T-helper 2 cell treated with Interferon-gamma antibody and Interleukin-4, amounts not matched to agents 5 μg/mL and 100 μg/mL, for 36 hours (primary cell): ENCODE data around the gene RLN3.

Source experiments
- DNase-seq: peaks from one replicate; pipeline ENCODE4 v3.0.0; 2021; ENCODE audit warnings: low spot score
- H3K27ac Mint-ChIP-seq: one replicate; pipeline ENCODE4 v1.8.0; 2021; ENCODE audit warnings: mild to moderate bottlenecking, mixed read lengths
- H3K27me3 Mint-ChIP-seq: one replicate; pipeline ENCODE4 v1.8.0; 2021; ENCODE audit warnings: low read depth, mixed read lengths
- H3K36me3 Mint-ChIP-seq: one replicate; pipeline ENCODE4 v1.8.0; 2021; ENCODE audit warnings: low read depth, mixed read lengths
- H3K4me1 Mint-ChIP-seq: one replicate; pipeline ENCODE4 v1.8.0; 2021; ENCODE audit warnings: low read depth, mixed read lengths
- H3K4me3 Mint-ChIP-seq: one replicate; pipeline ENCODE4 v1.8.0; 2022; ENCODE audit warnings: mild to moderate bottlenecking, moderate library complexity, mixed read lengths
- H3K9me3 Mint-ChIP-seq: one replicate; pipeline ENCODE4 v1.8.0; 2021; ENCODE audit warnings: mixed read lengths

The RLN3 gene

DNA sequence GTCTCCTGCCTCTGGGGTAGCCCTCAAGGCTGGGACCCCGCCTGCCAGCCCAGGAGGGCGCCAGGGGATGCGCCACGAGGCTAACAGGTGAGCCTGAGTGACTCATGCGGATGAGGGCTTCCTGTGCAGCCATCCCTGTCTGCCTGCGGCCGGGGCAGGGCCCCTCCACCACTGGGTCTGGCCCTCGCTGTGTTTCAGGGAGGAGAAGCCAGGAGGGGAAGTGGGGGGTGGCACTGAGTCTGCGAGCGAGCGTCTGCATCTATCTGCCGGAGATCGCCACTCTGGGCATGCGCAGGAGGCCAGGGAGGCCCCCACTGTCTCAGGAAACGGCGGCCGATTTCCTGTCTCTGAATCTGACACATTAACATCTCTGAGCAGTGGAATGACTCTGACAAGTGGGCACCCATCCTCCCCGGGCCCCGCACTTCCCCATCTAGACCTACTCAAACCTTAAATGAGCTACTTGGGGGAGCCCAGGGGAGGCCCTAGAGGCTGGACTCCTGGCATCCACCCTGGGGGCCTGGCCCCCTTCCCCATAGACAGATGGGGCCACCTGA, 41.5 kb upstream of the RLN3 start:
- no peaks in the 10 kb centered on the region for H3K9me3 Mint-ChIP-seq
- DNase-seq = peak; percentile 98
- H3K4me3 Mint-ChIP-seq = peak overlapping the region; percentile 77
- H3K27me3 Mint-ChIP-seq = no peaks in the 10 kb centered on the region
- H3K27ac Mint-ChIP-seq = peak overlapping the region; percentile 97
- H3K4me1 Mint-ChIP-seq = peaks cover 49% of the 10 kb centered on the region
- H3K36me3 Mint-ChIP-seq = peaks cover 21% of the 10 kb centered on the region

DNA sequence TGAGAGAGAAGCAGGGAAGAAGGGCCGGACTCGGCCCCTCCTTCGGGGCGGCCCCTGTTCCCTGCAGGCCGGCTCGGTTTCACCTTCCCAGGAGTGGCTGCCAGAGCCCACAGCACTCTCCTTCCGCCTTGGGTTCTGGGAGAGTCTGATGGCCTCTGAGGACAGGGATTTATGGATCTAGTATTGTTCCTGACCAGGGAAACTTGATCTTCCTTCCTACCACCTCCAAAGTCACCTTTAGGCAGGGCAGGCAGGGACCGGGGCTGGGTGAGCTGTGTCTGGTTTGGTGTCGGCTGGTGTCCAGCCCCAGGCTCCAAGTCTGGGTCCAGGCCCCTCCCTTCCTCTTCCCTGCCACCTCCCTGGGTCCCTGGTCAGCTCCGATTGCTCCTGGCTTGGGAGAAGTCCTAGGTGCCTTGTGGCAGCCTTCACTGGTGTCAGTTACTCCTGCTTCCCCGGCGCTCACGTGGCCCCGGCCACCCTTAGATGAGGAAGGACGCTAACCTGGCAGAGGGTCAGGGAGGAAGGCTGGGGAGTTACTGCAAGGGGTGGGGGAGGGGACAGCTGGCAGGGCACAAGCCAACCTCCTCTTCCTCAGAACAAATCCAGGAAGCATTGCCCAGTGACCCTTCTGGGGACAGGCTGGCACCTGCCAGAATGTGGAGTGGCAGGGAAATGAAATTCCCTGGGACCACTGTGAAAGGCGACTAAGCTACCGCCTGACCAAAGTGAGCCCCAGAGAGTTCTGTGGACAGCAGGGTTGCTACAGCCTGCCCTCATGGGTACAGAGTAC, 40.7 kb upstream of the RLN3 start:
- Mint-ChIP-seq H3K36me3 (peaks cover 24% of the 10 kb centered on the region), H3K4me1 (peaks cover 44% of the 10 kb centered on the region), H3K27ac (peak overlapping the region; percentile 97)

DNA sequence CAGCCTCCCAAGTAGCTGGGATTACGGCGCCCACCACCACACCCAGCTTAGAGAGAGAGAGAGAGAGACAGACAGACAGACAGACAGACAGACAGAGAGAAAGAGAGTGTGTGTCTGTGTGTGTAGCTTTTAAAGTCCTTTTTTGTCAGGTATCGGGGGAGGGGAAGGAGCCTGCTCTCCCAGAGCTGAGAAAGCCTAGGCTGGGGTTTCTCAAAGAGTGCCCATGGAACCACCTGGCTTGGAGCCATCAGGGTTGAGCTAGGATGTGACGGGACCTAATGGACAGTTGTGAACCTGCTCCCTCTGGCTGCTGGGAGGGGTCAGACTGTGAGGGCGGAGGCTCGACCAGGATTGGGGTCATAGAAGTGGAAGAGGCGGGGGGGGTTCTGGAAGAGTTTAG, 38.5 kb upstream of the RLN3 start:
- DNase-seq = no peak
- no peaks in the 10 kb centered on the region for H3K27me3 Mint-ChIP-seq
- no peak overlapping the region for H3K4me3 Mint-ChIP-seq
- peaks cover 38% of the 10 kb centered on the region for H3K4me1 Mint-ChIP-seq
- peak overlapping the region; percentile 75 for H3K27ac Mint-ChIP-seq
- peaks cover 24% of the 10 kb centered on the region for H3K36me3 Mint-ChIP-seq
- no peaks in the 10 kb centered on the region for H3K9me3 Mint-ChIP-seq

More for the DNA sequence above, 40.7 kb upstream of the RLN3 start:
- Mint-ChIP-seq H3K27me3 (no peaks in the 10 kb centered on the region), H3K9me3 (no peaks in the 10 kb centered on the region), H3K4me3 (peak overlapping the region; percentile 77)
- DNase-seq = no peak

DNA sequence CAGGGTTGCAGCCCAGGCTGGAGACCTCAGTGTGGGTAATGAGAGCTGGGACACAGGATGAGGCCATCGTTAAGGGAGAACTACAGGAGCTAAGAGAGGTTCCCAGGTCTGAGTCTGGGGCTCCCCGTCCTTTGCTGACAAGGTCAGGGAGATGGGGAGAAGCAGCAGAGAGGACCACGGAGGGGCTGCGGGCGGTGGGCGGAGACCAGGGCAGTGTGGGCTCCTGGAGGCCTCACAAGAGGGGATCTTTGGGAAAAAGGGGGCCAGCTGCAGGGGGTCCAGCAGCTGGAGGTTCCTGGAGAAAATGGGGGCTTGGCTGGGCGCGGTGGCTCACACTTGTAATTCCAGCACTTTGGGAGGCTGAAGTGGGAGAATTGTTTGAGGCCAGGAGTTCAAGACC, 37.9 kb upstream of the RLN3 start:
- peak overlapping the region; percentile 65 for H3K27ac Mint-ChIP-seq
- H3K4me1 Mint-ChIP-seq = peaks cover 36% of the 10 kb centered on the region
- H3K4me3 Mint-ChIP-seq = no peak overlapping the region
- DNase-seq = no peak
- peaks cover 25% of the 10 kb centered on the region for H3K36me3 Mint-ChIP-seq
- H3K9me3 Mint-ChIP-seq = no peaks in the 10 kb centered on the region
- H3K27me3 Mint-ChIP-seq = no peaks in the 10 kb centered on the region

GRCh38 chr19:13992025-13992424, 35.9 kb upstream of the RLN3 start:
- H3K27ac Mint-ChIP-seq = no peak overlapping the region
- no peak overlapping the region for H3K4me3 Mint-ChIP-seq

DNA sequence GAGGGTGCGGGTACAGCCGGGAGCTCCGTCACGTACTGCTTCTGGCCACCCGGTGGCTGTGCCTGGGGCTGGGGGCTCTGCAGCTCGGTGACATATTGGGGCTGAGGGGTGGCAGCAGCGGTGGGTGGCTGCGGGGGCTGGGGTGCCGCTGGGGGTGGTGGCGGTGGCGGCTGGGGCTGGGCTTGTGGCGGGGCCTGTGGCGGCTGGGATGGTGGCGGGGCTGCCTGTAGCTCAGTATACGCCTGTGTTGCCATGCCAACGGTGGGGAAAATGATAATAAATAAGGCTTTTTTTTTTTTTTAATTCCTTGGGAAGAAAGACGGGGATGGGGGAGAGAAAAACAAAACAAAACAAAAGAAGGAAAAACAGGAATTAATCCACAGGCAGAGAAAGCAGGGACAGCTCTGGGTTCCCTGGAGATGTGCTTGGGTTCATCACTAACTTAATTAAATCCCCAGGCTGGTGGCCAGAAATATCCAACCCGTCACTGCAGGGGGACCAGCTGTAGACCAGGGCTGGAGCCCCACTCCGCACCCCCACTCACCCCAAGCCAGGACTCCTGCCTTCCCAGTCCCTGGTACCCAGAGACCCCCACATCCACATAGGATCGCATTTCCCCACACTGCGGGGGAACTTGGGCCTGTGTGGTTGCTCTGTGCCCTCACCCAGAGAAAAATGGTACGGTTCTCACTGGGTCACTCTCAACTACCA, 34.2 kb upstream of the RLN3 start:
- Mint-ChIP-seq H3K27ac (no peak overlapping the region), H3K4me1 (peaks cover 15% of the 10 kb centered on the region), H3K4me3 (no peak overlapping the region), H3K27me3 (no peaks in the 10 kb centered on the region), H3K36me3 (peaks cover 33% of the 10 kb centered on the region), H3K9me3 (peaks cover 3% of the 10 kb centered on the region)
- no peak for DNase-seq

More at GRCh38 chr19:13992025-13992424, 35.9 kb upstream of the RLN3 start:
- Mint-ChIP-seq H3K9me3 (no peaks in the 10 kb centered on the region), H3K27me3 (no peaks in the 10 kb centered on the region), H3K4me1 (peaks cover 24% of the 10 kb centered on the region), H3K36me3 (peaks cover 25% of the 10 kb centered on the region)
- no peak for DNase-seq

GRCh38 chr19:13995017-13995728, 32.8 kb upstream of the RLN3 start:
- peaks cover 8% of the 10 kb centered on the region for H3K9me3 Mint-ChIP-seq
- H3K4me1 Mint-ChIP-seq = peaks cover 4% of the 10 kb centered on the region
- no peak for DNase-seq
- H3K27ac Mint-ChIP-seq = no peak overlapping the region
- H3K36me3 Mint-ChIP-seq = peaks cover 33% of the 10 kb centered on the region
- H3K27me3 Mint-ChIP-seq = no peaks in the 10 kb centered on the region
- H3K4me3 Mint-ChIP-seq = no peak overlapping the region

DNA sequence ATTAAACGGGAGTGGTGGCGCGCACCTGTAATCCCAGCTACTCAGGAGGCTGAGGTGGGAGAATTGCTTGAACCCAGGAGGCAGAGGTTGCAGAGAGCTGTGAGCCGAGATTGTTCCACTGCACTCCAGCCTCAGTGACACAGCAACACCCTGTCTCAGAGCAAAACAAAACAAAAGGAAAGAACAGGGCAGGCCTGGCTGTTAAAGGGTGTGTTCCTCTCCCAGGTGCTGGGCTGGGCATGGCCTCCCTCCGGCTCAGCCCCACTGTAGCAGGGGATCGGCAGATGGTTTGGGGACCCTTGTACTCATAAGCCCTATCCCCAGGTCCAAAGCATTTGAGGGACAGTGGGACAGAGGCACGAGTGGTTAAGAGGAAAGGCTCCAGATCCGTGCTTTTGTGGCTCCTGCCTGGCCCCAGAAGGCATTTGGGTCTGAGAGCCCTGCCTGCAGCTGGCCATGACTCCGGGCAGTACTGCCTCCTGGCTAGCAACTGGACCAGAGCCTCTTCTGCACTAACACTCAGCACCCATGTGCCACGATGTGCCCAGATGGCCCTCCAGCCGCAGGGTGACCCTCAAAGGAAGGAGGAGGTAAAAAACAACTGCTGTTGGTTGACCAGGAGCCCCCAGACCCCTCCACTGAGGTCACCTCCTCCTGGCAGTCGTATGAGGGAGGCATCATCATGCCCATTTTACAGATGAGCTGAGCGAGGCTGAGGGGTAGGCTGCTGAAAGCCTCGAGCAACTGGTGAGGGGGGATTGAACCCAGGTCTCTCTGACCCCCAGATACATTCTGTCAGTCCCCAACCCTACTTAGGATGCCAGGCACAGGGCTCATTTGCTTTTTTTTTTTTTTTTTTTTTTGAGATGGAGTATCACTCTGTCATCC, 31.8 kb upstream of the RLN3 start:
- H3K4me3 Mint-ChIP-seq = no peak overlapping the region

DNA sequence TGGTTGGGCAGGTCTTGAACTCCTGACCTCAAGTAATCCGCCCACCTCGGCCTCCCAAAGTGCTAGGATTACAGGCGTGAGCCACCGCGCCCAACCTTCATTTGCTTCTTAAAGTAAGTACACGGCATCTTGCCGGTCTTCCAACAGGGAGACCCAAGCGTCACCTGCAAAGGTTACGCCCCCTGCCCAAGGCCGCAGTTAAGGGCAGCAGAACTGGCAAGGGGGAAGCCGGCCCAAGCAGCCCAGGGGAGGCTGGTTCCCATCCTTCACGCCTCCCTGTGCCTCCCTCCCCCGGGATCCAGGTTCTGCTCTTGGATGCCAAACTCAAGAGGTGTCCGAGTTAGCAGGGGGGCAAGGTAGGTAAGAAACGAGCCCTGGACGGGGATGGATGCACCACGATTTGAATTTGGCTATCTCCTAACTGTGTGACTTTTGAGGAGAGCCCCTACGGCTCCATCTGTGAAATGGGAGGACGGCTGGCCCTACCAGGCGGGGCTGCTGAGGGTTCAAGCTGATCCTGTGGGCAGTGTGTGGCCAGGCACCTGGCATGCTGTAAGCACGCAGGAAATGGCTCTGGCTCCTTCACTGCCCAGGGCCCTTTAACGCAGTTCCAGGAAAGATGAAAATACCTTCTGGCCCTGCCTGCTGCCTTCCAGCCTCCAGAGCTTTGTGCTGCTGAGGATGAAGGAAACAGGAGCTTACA, 30.9 kb upstream of the RLN3 start:
- Mint-ChIP-seq H3K4me1 (peaks cover 7% of the 10 kb centered on the region), H3K9me3 (peaks cover 8% of the 10 kb centered on the region), H3K4me3 (no peak overlapping the region), H3K27me3 (no peaks in the 10 kb centered on the region), H3K27ac (no peak overlapping the region), H3K36me3 (peaks cover 30% of the 10 kb centered on the region)
- no peak for DNase-seq

More for the DNA sequence above, 31.8 kb upstream of the RLN3 start:
- peaks cover 4% of the 10 kb centered on the region for H3K4me1 Mint-ChIP-seq
- H3K36me3 Mint-ChIP-seq = peaks cover 30% of the 10 kb centered on the region
- H3K27me3 Mint-ChIP-seq = no peaks in the 10 kb centered on the region
- H3K9me3 Mint-ChIP-seq = peaks cover 8% of the 10 kb centered on the region
- H3K27ac Mint-ChIP-seq = no peak overlapping the region
- no peak for DNase-seq

DNA sequence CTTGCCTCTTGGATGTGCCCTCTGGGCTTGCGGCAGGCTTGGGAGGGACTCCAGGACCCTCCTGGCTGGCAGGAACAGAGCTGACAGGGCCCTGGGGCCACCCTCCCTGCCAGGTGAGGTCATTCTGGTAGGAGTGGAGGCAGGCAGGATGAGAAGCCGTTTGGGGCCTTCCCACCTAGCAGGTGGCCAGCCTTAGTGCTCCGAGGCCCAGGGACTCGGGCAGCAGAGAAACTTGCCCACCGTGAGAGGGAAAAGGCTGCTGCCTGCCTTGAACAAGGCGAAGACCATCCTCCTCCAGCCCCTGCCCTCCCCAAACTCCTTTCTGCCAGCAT, 30.4 kb upstream of the RLN3 start:
- H3K4me1 Mint-ChIP-seq = peaks cover 11% of the 10 kb centered on the region
- no peak overlapping the region for H3K4me3 Mint-ChIP-seq
- DNase-seq = no peak
- H3K27me3 Mint-ChIP-seq = no peaks in the 10 kb centered on the region
- H3K36me3 Mint-ChIP-seq = peaks cover 28% of the 10 kb centered on the region
- H3K9me3 Mint-ChIP-seq = peaks cover 8% of the 10 kb centered on the region
- H3K27ac Mint-ChIP-seq = no peak overlapping the region

- Mint-ChIP-seq H3K36me3 (peaks cover 28% of the 10 kb centered on the region), H3K27me3 (no peaks in the 10 kb centered on the region), H3K4me3 (no peak overlapping the region), H3K4me1 (peaks cover 19% of the 10 kb centered on the region), H3K9me3 (peaks cover 8% of the 10 kb centered on the region), H3K27ac (no peak overlapping the region)
- DNase-seq = no peak
Measured at GRCh38 chr19:13998426-13998825, 29.5 kb upstream of the RLN3 start.

- no peaks in the 10 kb centered on the region for H3K27me3 Mint-ChIP-seq
- H3K9me3 Mint-ChIP-seq = peaks cover 8% of the 10 kb centered on the region
- peaks cover 20% of the 10 kb centered on the region for H3K4me1 Mint-ChIP-seq
- no peak overlapping the region for H3K4me3 Mint-ChIP-seq
- no peak overlapping the region for H3K27ac Mint-ChIP-seq
- peaks cover 28% of the 10 kb centered on the region for H3K36me3 Mint-ChIP-seq
- no peak for DNase-seq
Measured at GRCh38 chr19:13999085-13999484, 28.9 kb upstream of the RLN3 start.
